ENCODE results near the gene HOXC13. TPM values are rescaled to one million over a fixed set of nuclear protein-coding genes. Genes with fewer than 3 reads are reported as not detected.
A peak's percentile ranks its signal among the peaks of the same experiment; 100 is the strongest.

Gene HOXC13
- total RNA-seq, 1 donor from 2014 or later: 0.52 TPM

DNA sequence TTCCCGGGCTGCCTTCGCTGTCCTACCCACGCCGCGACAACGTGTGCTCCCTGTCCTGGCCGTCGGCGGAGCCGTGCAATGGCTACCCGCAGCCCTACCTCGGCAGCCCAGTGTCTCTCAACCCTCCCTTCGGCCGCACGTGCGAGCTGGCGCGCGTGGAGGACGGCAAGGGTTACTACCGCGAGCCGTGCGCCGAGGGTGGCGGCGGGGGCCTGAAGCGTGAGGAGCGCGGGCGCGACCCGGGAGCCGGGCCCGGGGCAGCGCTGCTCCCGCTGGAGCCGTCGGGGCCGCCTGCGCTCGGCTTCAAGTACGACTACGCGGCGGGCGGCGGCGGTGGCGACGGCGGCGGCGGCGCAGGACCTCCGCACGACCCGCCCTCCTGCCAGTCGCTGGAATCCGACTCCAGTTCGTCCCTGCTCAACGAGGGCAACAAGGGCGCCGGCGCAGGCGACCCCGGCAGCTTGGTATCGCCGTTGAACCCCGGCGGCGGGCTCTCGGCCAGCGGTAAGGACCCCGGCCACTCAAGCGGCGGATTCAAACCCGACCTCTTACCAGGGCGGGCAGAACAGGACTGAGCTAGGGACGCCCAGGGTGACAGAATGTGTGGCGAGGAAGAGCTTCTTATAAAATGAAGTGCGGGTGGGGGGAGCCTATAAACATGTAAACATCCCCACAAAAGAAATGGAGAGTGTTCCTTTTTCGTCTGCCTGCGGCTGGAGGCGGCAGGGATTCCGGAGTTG, 16.6 kb downstream of the HOXC13 start:
- ATAC-seq: no peak

GRCh38 chr12:53955776-53956250, 17.2 kb downstream of the HOXC13 start:
- no peak for ATAC-seq

DNA sequence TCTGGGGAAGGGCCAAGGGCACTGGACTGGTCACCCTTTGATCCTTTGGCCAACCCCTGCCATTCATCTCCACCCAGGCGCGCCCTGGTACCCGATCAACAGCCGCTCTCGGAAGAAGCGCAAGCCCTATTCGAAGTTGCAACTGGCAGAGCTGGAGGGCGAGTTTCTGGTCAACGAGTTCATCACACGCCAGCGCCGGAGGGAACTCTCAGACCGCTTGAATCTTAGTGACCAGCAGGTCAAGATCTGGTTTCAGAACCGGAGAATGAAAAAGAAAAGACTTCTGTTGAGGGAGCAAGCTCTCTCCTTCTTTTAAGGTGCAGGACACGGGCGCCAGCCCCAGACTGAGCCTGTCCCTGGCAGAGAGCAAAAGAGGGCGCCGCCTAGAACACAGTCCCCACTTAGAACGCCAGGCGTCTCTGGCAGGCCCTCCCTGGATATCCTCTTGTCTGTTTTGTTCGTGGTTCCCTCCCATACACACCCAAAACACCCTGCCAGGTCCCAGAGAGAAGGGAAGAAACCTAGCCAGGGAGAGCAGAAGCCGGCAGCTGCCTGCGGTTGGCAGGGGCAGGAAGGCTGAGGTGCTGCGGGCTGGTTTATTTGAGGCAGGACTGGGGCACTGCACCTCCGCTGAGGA, 17.7 kb downstream of the HOXC13 start:
- ATAC-seq: peak; percentile 46

DNA sequence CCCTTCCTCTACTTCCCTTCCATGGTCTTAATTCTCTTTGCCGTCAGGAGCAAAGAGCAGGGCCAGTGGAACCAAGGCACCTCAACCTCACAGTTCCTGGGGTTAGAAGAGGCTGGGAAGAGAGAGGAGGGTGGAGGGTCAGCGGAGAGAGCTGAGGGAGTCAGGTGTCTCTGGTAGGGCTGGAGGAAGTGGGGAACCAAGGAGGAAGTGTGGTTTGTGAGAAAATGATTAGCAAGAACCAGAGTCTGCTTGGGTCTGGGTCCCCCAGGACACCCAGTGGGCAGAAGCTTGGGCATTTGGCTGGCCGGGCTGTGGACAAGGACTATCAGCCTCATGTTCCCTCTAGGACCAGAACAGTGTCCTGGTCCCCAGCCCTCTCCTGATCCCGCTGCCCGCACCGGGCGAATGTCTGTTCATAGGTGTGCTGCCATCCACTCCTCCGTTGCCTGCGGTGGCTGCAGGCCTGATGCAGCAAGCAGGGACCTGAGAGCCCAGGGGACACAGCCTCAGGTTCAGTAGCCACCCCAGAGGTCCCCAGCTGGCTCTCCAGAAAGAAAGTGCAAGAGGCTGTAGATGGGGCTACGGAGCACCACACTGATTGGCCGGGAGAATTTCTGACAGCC, 18.4 kb downstream of the HOXC13 start:
- no peak for ATAC-seq

- no peak for ATAC-seq
Observed at GRCh38 chr12:53958128-53958527, 19.5 kb downstream of the HOXC13 start.

DNA sequence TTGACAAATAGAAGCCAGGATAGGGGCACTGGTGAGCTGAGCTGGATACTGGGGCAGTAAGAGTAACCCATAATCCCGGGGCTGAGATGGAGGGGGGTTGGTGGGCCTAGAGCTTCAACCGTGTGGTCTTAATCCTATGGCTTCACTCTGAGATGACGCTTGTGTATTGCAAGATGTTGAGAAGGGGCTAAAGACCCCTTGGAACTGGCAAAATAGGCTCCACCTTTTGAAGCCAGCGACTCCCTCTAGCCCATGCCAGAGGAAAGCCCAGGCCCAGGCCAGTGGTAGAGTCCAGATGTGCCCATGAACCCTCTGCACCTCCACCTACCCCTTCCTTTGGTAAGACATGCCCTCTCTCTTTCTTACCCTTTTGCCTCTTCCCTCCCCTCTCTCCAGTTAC, 20.7 kb downstream of the HOXC13 start:
- no peak for ATAC-seq

DNA sequence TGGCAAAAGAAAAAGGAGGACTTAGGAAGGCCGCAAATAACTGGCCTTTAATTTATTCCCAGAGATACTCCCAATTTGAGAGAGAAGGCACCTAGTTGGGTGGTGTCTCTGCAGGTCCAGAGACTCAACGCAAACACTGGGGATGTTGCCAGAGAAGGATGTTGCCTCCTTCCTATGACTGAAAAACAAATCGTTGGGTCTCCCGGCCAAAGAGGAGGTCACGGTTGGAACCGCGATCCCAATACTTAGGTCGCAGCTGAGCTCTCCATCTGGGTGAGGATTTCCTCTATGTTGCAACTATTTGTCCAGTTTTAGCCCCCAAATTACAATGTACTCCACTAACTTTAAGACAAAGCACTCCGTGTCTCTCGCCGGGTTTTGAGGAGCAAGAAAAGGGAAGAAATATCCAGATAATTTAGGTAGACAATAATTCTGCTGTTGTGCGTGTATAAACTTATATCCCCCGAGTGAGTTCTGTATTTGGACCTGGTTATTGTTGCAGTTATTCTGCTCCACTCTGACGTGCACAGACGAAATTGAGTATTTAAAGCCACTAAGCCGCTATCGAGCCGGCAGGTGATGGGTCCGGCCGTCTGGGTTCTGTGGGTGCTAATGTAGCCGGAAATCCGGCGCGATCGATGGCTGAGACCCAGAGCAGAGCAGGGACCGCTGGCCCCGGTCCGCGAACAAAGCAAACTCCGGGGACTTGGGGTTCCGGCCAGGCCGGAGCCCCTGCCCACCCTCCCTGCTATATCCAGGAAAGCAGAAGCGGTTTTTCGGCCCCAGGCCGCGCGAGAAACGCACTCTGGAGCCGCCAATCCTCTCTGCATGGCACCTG, 21.8 kb downstream of the HOXC13 start:
- no peak for ATAC-seq

GRCh38 chr12:53961025-53961761, 22.6 kb downstream of the HOXC13 start:
- no peak for ATAC-seq

DNA sequence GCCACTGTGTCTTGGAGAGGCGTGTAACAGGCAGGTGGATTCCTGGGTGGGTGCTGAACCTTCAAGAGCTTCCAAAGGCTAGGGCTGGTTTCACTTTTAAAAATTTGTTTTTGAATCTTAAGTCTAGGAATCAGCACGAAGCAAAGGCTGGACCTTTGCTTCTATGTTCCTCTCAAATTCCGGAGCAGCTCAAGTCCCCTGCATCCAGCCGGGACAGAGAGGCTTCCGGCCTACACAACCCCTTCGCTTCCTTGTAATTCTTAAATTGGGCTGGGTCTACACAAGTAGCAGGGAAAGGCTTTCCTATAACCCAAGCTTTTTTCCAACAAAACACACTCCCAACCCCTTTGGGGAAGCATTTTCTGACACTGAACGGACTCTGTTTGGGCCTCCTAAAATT, 24.4 kb downstream of the HOXC13 start:
- no peak for ATAC-seq

- ATAC-seq: no peak
Observed at GRCh38 chr12:53963434-53964314, 25.0 kb downstream of the HOXC13 start.

GRCh38 chr12:53964315-53964713, 25.7 kb downstream of the HOXC13 start:
- no peak for ATAC-seq

GRCh38 chr12:53965281-53966084, 26.9 kb downstream of the HOXC13 start:
- no peak for ATAC-seq

GRCh38 chr12:53966085-53966384, 27.4 kb downstream of the HOXC13 start:
- ATAC-seq: no peak

- ATAC-seq: no peak
Observed at GRCh38 chr12:53966385-53967133, 27.9 kb downstream of the HOXC13 start.

DNA sequence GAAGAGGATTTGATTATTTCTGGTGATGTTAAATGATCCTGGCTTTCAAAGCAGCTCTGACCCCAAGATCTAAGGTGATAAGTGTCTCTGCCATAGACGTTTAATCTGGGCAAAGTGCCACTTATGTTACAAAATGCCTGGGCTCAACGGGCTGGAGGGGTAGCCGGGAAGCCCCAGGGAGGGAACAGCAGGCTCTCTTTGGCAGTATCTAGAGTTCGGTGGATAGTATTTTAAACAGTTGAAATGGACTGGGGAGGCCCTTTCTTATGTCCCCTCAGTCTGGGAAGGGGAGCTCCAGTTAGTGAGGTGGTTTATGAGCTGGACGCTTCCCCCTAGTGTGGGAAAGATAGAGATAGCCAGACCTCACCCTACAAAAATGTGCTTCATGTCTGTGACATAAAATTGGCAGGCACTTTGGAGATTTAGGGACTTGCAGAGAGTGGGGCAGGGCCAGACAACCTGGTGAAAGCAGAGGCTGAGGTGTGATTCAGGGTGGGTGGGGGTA, 28.8 kb downstream of the HOXC13 start:
- no peak for ATAC-seq

DNA sequence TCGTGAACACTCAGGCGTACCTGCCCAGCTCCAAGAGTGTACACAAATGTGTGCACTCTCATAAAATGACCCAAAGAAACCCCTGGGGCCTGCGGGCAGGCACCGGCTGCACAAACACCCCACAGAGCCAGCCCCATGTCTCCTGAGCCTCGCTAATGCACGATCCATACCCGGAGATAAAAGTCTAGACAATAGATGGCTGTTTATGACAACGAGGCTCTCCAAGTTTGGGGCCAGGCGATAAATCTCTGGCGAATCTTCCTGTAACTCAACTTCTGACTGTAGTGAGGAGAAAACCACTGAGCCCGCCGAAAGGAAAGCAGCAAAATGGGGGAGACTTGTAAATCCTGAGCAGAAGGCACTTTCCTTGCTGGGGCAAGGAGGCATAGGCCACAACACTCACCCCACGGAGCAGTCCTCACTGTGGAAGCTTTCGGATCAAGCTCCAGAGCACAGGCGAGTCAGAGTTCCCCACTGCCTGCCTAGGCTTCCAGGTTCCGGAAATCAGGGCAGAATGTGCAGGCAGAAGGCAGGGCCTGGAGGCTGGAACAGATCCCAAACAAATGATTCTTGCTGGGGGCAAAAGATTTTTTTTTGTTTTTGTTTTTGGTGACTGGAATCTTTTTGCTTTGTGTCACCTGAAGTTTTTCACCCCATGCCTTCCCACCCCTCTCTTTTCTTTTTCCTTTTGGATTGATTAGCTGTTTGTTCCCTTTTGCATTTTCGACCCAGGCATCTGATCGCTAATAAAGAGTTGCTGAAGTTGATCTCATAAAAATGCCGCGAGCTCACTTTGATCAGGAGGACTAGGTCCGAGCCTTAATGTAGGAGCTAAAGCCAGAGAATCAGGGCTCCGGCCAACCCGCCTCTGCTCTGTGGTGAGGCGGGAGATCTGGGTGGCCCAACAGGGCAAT, 29.8 kb downstream of the HOXC13 start:
- no peak for ATAC-seq

- no peak for ATAC-seq
Observed at GRCh38 chr12:53969588-53970259, 31.1 kb downstream of the HOXC13 start.

GRCh38 chr12:53970451-53970850, 31.8 kb downstream of the HOXC13 start:
- no peak for ATAC-seq

All from esophagus mucosa (tissue), 1 donor.